ENCODE measurements around the gene LDLRAP1. TPM values are rescaled to one million over a fixed set of nuclear protein-coding genes. Genes with fewer than 3 reads are reported as not detected.
A peak's percentile ranks its signal among the peaks of the same experiment; 100 is the strongest.

The LDLRAP1 gene
- total RNA-seq, 1 experiment from 2014 or later = 26.0 TPM

GRCh38 chr1:25615172-25615541 lies 71.8 kb downstream of the LDLRAP1 start:
- Histone ChIP-seq H3K4me1 (ENCODE audit: control insufficient read depth in 1 of 2, insufficient read depth in 2 of 2, low read length in 2 of 2) (peaks cover 5 to 18% of the 10 kb centered on the region in 2 experiments; a peak in 3 of 4 replicates), H3K27ac (ENCODE audit: low read depth, low read length) (no peak overlapping the region), H3K79me2 (ENCODE audit: insufficient read depth, low read length) (no peaks in the 10 kb centered on the region), H3K9me2 (ENCODE audit: insufficient read depth) (no peaks in the 10 kb centered on the region), H4K20me1 (ENCODE audit: insufficient read depth) (no peaks in the 10 kb centered on the region), H3K9ac (ENCODE audit: low read length) (no peak overlapping the region), H3K9me3 (ENCODE audit: control insufficient read depth in 1 of 2, insufficient read depth in 1 of 2, low read depth in 1 of 2, low read length in 2 of 2) (no peaks in the 10 kb centered on the region), H3K27me3 (ENCODE audit: insufficient read depth, low read length) (peaks cover 13% of the 10 kb centered on the region; the same call in 1 of the 2 replicates), H3K4me2 (ENCODE audit: low read length) (peak overlapping the region; percentile 98), H2AFZ (ENCODE audit: low read depth, low read length, poor library complexity, severe bottlenecking) (no peak overlapping the region), H3K4me3 (replicated peaks in 1 of 2; ENCODE audit: low read depth in 1 of 2, low read length in 2 of 2) (peak overlapping the region in 1 of 2 experiments; percentile 72; a peak in 1 of 4 replicates), H3K36me3 (ENCODE audit: control insufficient read depth in 1 of 2, insufficient read depth in 2 of 2, low read length in 2 of 2) (no peaks in the 10 kb centered on the region)
- ChIA-PET POLR2A (no interaction called here), CTCF (no interaction called here), RAD21 (ENCODE audit: low non-redundant PET in 1 of 2, low total read pairs in 2 of 2, uncharacterized antibody in 2 of 2, unreplicated experiment in 2 of 2) (no interaction called here)
- intact Hi-C loops (cut with micrococcal nuclease) = loop anchor here (5.0 kb wide), 1 partner anchor 182 kb away; no protein-coding TSS in a partner anchor
- BruUV-seq (replicated peaks) = no TSS peak
- DNase-seq (ENCODE audit: low read depth, low spot score) (no peak), ATAC-seq (no peak)
- TF ChIP-seq SRF (IDR thresholded peaks at IDR 0.05; ENCODE audit: low read depth) = no peak
- no peak for TF ChIP-seq SIN3A (IDR thresholded peaks at IDR 0.05; ENCODE audit: low read depth)
- no peak for TF ChIP-seq ZFX (IDR thresholded peaks at IDR 0.05)

DNA sequence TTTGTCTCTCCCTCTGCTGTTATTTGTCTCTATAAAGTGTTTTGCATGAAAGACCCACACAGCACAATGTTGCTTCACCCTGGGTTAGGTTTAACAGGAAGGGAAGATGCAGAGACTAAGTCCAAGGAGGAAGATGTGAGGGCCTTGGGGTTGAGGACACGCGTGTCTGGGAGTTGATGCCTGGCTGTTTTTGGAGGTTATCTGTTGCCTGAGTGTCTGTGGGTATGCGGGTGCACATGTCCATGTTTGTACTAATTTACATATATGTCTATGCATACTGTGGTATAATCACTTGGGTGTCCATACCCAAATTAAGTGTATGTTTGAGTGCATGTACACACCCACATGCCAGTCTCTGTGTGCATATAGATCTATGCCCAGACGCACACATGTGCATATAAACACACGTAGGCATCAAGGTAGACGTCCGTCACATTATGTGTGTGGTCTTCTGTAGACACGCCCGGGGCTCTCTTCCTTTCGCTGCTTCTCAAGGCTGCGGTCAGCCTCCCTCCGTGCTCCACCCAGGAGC lies 72.2 kb downstream of the LDLRAP1 start:
- no TSS peak for BruUV-seq (replicated peaks)
- H3K9ac ChIP-seq (ENCODE audit: low read length) = peak overlapping the region; percentile 62
- H3K4me1 ChIP-seq (ENCODE audit: control insufficient read depth in 1 of 2, insufficient read depth in 2 of 2, low read length in 2 of 2) = peaks cover 5 to 17% of the 10 kb centered on the region in 2 experiments; a peak in 3 of 4 replicates
- DNase-seq (ENCODE audit: low read depth, low spot score) = no peak
- H3K9me3 ChIP-seq (ENCODE audit: control insufficient read depth in 1 of 2, insufficient read depth in 1 of 2, low read depth in 1 of 2, low read length in 2 of 2) = no peaks in the 10 kb centered on the region
- ATAC-seq = peak; percentile 7
- H3K27ac ChIP-seq (ENCODE audit: low read depth, low read length) = peak overlapping the region; percentile 55; the same call in 1 of the 2 replicates
- H2AFZ ChIP-seq (ENCODE audit: low read depth, low read length, poor library complexity, severe bottlenecking) = peak overlapping the region; percentile 68
- no peaks in the 10 kb centered on the region for H3K79me2 ChIP-seq (ENCODE audit: insufficient read depth, low read length)
- CTCF ChIA-PET = interaction anchor here (0.9 kb wide), 1 partner anchor 183 kb away, joined by 8 read pairs; no protein-coding TSS in a partner anchor
- RAD21 ChIA-PET (ENCODE audit: low non-redundant PET in 1 of 2, low total read pairs in 2 of 2, uncharacterized antibody in 2 of 2, unreplicated experiment in 2 of 2) = no interaction called here
- H3K36me3 ChIP-seq (ENCODE audit: control insufficient read depth in 1 of 2, insufficient read depth in 2 of 2, low read length in 2 of 2) = no peaks in the 10 kb centered on the region
- H3K4me3 ChIP-seq (replicated peaks in 1 of 2; ENCODE audit: low read depth in 1 of 2, low read length in 2 of 2) = peak overlapping the region; percentile 64 to 72
- H4K20me1 ChIP-seq (ENCODE audit: insufficient read depth) = no peaks in the 10 kb centered on the region
- H3K9me2 ChIP-seq (ENCODE audit: insufficient read depth) = no peaks in the 10 kb centered on the region
- peak overlapping the region; percentile 98 for H3K4me2 ChIP-seq (ENCODE audit: low read length)
- POLR2A ChIA-PET = no interaction called here
- intact Hi-C loops (cut with micrococcal nuclease) = loop anchor here (5.0 kb wide), 1 partner anchor 182 kb away; no protein-coding TSS in a partner anchor
- peaks cover 10% of the 10 kb centered on the region; the same call in 1 of the 2 replicates for H3K27me3 ChIP-seq (ENCODE audit: insufficient read depth, low read length)
- TF ChIP-seq, protein P1, sequence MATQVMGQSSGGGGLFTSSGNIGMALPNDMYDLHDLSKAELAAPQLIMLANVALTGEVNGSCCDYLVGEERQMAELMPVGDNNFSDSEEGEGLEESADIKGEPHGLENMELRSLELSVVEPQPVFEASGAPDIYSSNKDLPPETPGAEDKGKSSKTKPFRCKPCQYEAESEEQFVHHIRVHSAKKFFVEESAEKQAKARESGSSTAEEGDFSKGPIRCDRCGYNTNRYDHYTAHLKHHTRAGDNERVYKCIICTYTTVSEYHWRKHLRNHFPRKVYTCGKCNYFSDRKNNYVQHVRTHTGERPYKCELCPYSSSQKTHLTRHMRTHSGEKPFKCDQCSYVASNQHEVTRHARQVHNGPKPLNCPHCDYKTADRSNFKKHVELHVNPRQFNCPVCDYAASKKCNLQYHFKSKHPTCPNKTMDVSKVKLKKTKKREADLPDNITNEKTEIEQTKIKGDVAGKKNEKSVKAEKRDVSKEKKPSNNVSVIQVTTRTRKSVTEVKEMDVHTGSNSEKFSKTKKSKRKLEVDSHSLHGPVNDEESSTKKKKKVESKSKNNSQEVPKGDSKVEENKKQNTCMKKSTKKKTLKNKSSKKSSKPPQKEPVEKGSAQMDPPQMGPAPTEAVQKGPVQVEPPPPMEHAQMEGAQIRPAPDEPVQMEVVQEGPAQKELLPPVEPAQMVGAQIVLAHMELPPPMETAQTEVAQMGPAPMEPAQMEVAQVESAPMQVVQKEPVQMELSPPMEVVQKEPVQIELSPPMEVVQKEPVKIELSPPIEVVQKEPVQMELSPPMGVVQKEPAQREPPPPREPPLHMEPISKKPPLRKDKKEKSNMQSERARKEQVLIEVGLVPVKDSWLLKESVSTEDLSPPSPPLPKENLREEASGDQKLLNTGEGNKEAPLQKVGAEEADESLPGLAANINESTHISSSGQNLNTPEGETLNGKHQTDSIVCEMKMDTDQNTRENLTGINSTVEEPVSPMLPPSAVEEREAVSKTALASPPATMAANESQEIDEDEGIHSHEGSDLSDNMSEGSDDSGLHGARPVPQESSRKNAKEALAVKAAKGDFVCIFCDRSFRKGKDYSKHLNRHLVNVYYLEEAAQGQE (IDR thresholded peaks at IDR 0.05; ENCODE audit: low read depth) = no peak
- TF ChIP-seq ELF1 (IDR thresholded peaks at IDR 0.05; ENCODE audit: borderline replicate concordance, low read depth) = no peak
- TF ChIP-seq TCF7L2 (IDR thresholded peaks at IDR 0.05; ENCODE audit: borderline replicate concordance, extremely low read depth, insufficient read depth, insufficient read length) = no peak
- TF ChIP-seq SIN3A (IDR thresholded peaks at IDR 0.05; ENCODE audit: low read depth) = no peak
- no peak for TF ChIP-seq SP1 (IDR thresholded peaks at IDR 0.05; ENCODE audit: low read depth)
- TF ChIP-seq POLR2A (IDR thresholded peaks at IDR 0.05; ENCODE audit: borderline replicate concordance, extremely low read depth, insufficient read depth, insufficient read length) = no peak
- TF ChIP-seq RAD21 (IDR thresholded peaks at IDR 0.05; ENCODE audit: low read depth) = no peak
- TF ChIP-seq CEBPB (IDR thresholded peaks at IDR 0.05; ENCODE audit: low read depth) = no peak
- TF ChIP-seq EGR1 (IDR thresholded peaks at IDR 0.05; ENCODE audit: low read depth) = no peak
- no peak for TF ChIP-seq POLR2AphosphoS5 (IDR thresholded peaks at IDR 0.05; ENCODE audit: low read depth, low read length)
- TF ChIP-seq SRF (IDR thresholded peaks at IDR 0.05; ENCODE audit: low read depth) = no peak
- TF ChIP-seq EZH2 (IDR thresholded peaks at IDR 0.05) = no peak
- no peak for TF ChIP-seq FOSL1 (IDR thresholded peaks at IDR 0.05; ENCODE audit: low read depth)

All from HCT116 (cell line).